Breast epithelium (tissue), 4 donors: ENCODE measurements around the gene TNK2. TPM values are rescaled to one million over a fixed set of nuclear protein-coding genes. Genes with fewer than 3 reads are reported as not detected.
"Not testable (repeated sequence)": the region's sequence is repeated elsewhere in the genome, so short reads cannot be mapped to it uniquely, and the experiment has no call there.

Experiments used
- DNase-seq, 2 donors: peaks; one replicate each; pipeline ENCODE4 v3.0.0-alpha.2; 2019; ENCODE audit warnings: low spot score in 2 of 2
- H3K27ac ChIP-seq, 2 donors: fragments of 200-600 bp; sonication (generic) in 1 of 2; one replicate each; pipeline ENCODE4 v1.5.1; 2016 to 2019; ENCODE audit warnings: mild to moderate bottlenecking in 1 of 2
- H3K27me3 ChIP-seq, 2 donors: fragments of 200-600 bp; sonication (generic) in 1 of 2; one replicate each; pipeline versions ENCODE4 v1.5.1 to v1.6.0; 2017 to 2019; ENCODE audit warnings: control low read depth in 1 of 2, mild to moderate bottlenecking in 1 of 2
- H3K36me3 ChIP-seq: fragments of 200-600 bp; one replicate; pipeline ENCODE4 v1.5.1; 2019
- H3K4me1 ChIP-seq, 2 donors: fragments of 200-600 bp; sonication (generic); one replicate each; pipeline ENCODE4 v1.5.1; 2016 to 2019; ENCODE audit warnings: control low read depth in 1 of 2
- H3K4me3 ChIP-seq, 3 donors: fragments of 200-600 bp; sonication (generic); 1 replicate in 2 of 3; 2 replicates in 1 of 3; pipeline ENCODE4 v1.5.1; 2016 to 2019; ENCODE audit warnings: mild to moderate bottlenecking in 3 of 3, moderate library complexity in 2 of 3
- H3K9me3 ChIP-seq, 2 donors: fragments of 200-600 bp; sonication (generic) in 1 of 2; one replicate each; pipeline ENCODE4 v1.5.1; 2016 to 2019; ENCODE audit warnings: control low read depth in 1 of 2
- POLR2A ChIP-seq: fragments of 450-650 bp; IDR thresholded peaks from one replicate; pipeline ENCODE4 v1.6.1; 2016; ENCODE audit warnings: antibody characterized with exemption, mild to moderate bottlenecking, moderate library complexity
- POLR2AphosphoS5 ChIP-seq, 3 donors: sonication (generic); formaldehyde crosslinking; IDR thresholded peaks; one replicate each; pipeline ENCODE4 v1.6.1; 2017; ENCODE audit warnings: antibody characterized with exemption in 3 of 3
- intact Hi-C: fragments of 100-400 bp; cut with DNase I; formaldehyde crosslinking; loops from one replicate; pipeline ENCODE4 v1.15.1; 2023; ENCODE audit warnings: low total_unique reads
- total RNA-seq, 3 donors: library from RNA; depleted of rRNA; stranded (reverse); fragments of >200 nt; gene quantifications; one replicate each; pipeline ENCODE4 v1.1.0, GENCODE V29; 2016
- TF ChIP-seq, protein P1 (sequence below), 3 donors: fragments of 450-650 bp; IDR thresholded peaks; one replicate each; pipeline ENCODE4 v1.5.1; 2016 to 2017; ENCODE audit warnings: antibody characterized with exemption in 3 of 3, mild to moderate bottlenecking in 3 of 3, moderate library complexity in 3 of 3

TNK2 gene
- total RNA-seq, 3 donors from 2014 or later: 13.1 to 28.7 (median 24.9) TPM

DNA sequence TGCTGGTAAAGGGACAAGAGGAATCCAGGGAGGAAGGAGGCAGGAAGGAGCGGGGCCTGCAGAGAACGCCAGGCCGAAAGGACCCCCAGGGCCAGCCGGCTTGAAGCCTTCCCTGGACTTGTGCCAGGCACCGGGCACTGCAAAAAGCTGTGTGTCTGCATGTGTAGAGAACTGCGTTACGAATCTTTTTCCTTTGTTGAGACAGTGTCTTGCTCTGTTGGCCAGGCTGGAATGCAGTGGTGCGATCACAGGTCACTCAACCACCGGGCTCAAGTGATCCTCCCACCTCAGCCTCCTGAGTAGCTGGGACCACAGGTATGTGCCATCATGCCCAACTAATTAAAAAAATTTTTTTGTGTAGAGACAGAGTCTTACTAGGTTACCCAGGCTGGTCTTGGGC lies 79.6 kb downstream of the TNK2 start:
- TF ChIP-seq POLR2A (no peak), POLR2AphosphoS5 (IDR thresholded peaks at IDR 0.05) (no peak)
- TF ChIP-seq, protein P1, sequence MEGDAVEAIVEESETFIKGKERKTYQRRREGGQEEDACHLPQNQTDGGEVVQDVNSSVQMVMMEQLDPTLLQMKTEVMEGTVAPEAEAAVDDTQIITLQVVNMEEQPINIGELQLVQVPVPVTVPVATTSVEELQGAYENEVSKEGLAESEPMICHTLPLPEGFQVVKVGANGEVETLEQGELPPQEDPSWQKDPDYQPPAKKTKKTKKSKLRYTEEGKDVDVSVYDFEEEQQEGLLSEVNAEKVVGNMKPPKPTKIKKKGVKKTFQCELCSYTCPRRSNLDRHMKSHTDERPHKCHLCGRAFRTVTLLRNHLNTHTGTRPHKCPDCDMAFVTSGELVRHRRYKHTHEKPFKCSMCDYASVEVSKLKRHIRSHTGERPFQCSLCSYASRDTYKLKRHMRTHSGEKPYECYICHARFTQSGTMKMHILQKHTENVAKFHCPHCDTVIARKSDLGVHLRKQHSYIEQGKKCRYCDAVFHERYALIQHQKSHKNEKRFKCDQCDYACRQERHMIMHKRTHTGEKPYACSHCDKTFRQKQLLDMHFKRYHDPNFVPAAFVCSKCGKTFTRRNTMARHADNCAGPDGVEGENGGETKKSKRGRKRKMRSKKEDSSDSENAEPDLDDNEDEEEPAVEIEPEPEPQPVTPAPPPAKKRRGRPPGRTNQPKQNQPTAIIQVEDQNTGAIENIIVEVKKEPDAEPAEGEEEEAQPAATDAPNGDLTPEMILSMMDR (IDR thresholded peaks at IDR 0.05): no peak
- Histone ChIP-seq H3K36me3 (no peaks in the 10 kb centered on the region), H3K4me3 (no peak overlapping the region), H3K9me3 (no peaks in the 10 kb centered on the region), H3K4me1 (no peaks in the 10 kb centered on the region), H3K27ac (no peak overlapping the region), H3K27me3 (no peaks in the 10 kb centered on the region)
- DNase-seq: no peak
- intact Hi-C loops: loop anchor here (5.0 kb wide), 1 partner anchor 136 kb away; no protein-coding TSS in a partner anchor

DNA sequence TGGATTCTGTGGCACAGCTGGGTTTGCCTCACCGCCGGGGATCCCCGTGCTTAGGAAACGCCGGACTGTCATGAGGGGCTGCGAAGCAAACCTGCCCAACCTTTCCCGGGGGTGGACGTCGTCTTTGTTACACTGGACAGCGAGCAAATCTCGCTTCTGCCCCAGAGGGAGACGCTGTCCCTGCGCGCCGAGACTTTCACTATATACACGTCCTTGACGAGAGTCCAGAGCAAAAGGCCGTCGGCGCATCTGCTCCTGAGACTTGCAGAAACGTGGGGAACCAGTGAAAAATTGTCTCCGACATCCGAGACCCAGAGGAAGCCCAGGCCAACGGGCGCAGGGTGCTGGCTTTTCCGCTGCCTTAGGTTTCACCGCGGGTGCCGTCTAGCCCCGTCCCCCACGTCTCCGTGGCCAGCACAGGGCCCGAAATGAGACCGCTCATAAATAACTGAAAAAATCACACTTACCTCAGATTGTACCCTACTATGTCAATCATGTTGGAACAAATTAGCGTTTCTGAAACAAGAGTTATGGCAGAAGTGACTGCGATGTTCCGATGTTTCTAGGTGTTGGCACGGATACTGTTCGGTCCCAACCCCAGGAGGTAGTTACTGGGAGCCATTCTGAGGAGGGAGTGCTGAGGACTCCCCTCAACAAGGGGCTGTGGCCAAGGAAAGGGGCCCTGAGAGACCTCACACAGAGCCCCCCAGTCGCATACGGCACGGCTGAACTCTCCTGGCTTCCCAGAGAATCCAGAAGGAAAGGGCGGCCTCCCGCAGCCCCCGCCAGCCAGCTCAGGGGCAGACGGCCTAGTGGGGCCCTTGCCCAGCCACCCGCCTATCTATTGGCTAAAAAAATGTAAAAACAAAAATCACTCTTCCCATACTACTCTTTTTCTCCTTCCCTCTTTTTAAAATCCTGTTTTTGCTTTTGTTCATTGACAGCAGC lies 82.2 kb downstream of the TNK2 start:
- DNase-seq: no peak
- no peak overlapping the region for H3K27ac ChIP-seq
- H3K4me3 ChIP-seq: no peak overlapping the region
- intact Hi-C loops: loop anchor here (5.0 kb wide), 1 partner anchor 134 kb away; no protein-coding TSS in a partner anchor
- no peaks in the 10 kb centered on the region for H3K36me3 ChIP-seq
- H3K9me3 ChIP-seq: no peaks in the 10 kb centered on the region
- TF ChIP-seq, protein P1 (IDR thresholded peaks at IDR 0.05): no peak
- TF ChIP-seq POLR2A (no peak), POLR2AphosphoS5 (IDR thresholded peaks at IDR 0.05) (no peak)
- H3K4me1 ChIP-seq: peaks cover 0 to 5% of the 10 kb centered on the region in 2 donors
- no peaks in the 10 kb centered on the region for H3K27me3 ChIP-seq

DNA sequence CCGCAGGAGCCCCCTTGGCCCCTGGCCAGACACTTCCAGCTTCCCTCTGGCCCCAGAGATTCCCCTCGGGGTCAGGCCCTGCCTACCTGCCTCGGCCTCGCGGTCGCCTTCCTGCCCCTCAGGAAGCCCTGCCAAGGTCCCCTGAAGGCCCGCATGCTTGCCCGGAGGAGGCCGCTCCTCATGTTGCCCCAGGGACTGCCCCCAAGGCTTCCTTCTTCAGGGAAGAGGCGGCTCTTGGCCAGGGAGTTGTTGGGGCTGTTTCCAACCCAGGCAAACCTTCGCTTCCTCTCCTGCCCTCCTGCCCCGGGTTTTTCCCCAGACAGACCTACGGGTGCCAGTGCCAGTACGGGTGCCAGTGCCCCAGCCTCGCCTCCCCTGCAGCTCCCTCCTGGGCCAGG lies 83.2 kb downstream of the TNK2 start:
- no peaks in the 10 kb centered on the region for H3K9me3 ChIP-seq
- peaks cover 0 to 5% of the 10 kb centered on the region in 2 donors for H3K4me1 ChIP-seq
- no peak overlapping the region for H3K4me3 ChIP-seq
- H3K27me3 ChIP-seq: no peaks in the 10 kb centered on the region
- DNase-seq: no peak
- H3K36me3 ChIP-seq: no peaks in the 10 kb centered on the region
- intact Hi-C loops: loop anchor here (5.0 kb wide), 1 partner anchor 133 kb away; no protein-coding TSS in a partner anchor
- no peak for TF ChIP-seq POLR2A
- TF ChIP-seq POLR2AphosphoS5 (IDR thresholded peaks at IDR 0.05): no peak
- TF ChIP-seq, protein P1 (IDR thresholded peaks at IDR 0.05): no peak
- H3K27ac ChIP-seq: no peak overlapping the region

DNA sequence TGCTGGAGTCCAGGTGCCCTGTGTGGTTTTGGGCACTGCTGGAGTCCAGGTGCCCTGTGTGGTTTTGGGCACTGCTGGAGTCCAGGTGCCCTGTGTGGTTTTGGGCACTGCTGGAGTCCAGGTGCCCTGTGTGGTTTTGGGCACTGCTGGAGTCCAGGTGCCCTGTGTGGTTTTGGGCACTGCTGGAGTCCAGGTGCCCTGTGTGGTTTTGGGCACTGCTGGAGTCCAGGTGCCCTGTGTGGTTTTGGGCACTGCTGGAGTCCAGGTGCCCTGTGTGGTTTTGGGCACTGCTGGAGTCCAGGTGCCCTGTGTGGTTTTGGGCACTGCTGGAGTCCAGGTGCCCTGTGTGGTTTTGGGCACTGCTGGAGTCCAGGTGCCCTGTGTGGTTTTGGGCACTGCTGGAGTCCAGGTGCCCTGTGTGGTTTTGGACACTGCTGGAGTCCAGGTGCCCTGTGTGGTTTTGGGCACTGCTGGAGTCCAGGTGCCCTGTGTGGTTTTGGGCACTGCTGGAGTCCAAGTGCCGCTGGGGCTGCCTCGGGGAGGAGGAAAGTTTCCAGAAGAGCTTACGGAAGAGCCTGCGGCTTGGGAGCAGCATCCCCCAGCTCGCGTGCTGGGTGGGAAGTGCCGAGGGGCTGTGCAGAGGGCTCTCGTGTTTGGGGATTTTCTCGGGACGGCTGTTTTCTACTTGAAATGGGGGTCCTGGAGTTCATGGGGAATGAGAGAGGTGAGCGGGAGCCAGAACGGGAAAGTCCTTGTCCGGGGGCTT lies 83.7 kb downstream of the TNK2 start:
- not testable (repeated sequence) for H3K4me3 ChIP-seq, H3K9me3 ChIP-seq, H3K27me3 ChIP-seq, H3K36me3 ChIP-seq, H3K4me1 ChIP-seq, H3K27ac ChIP-seq, DNase-seq
- intact Hi-C loops: loop anchor here (5.0 kb wide), 1 partner anchor 132 kb away; no protein-coding TSS in a partner anchor

DNA sequence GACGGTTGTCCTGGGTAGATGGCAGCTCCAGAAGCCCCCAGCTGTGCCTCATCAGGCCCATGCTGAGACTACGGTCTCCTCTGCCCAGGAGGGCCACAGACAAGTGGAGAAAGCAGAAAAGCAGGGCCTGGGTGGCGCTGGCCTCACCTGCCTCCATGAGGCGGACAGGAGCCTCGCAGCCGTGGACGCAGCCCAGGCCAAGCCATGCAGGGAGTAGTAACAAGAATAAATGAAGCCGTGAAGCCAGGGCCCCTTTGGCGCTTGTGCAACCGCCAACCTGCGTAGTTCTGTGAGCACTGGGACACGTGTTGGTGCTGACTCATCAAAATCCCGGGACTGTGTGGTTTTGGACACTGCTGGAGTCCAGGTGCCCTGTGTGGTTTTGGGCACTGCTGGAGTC lies 84.4 kb downstream of the TNK2 start:
- Histone ChIP-seq H3K4me3 (no peak overlapping the region), H3K27ac (peak overlapping the region in 1 of 2 donors; percentile 2), H3K4me1 (peaks cover 0 to 5% of the 10 kb centered on the region in 2 donors), H3K27me3 (peaks cover 0 to 3% of the 10 kb centered on the region in 2 donors), H3K36me3 (no peaks in the 10 kb centered on the region), H3K9me3 (no peaks in the 10 kb centered on the region)
- TF ChIP-seq POLR2AphosphoS5 (IDR thresholded peaks at IDR 0.05) (peak in 1 of 3 donors; percentile 22), POLR2A (no peak)
- intact Hi-C loops: no loop called here
- DNase-seq: peak; percentile 55 to 73
